ENCODE data around the gene RPS14. TPM values are rescaled to one million over a fixed set of nuclear protein-coding genes. Genes with fewer than 3 reads are reported as not detected.
A peak's percentile ranks its signal among the peaks of the same experiment; 100 is the strongest.

Gene RPS14
- total and polyA plus RNA-seq, 9 of the 15 experiments (the other 6 are each of a cell fraction or from before 2014, with no cell fraction given), result 1,824 to 5,983 (median 3,017) TPM

- Histone ChIP-seq H3K79me2 (ENCODE audit: control insufficient read depth, insufficient read depth, low read length) (peaks cover 48% of the 10 kb centered on the region), H2AFZ (ENCODE audit: low read depth, low read length) (peak overlapping the region; percentile 88), H3K4me1 (replicated peaks in 1 of 2; ENCODE audit: control insufficient read depth in 2 of 2, insufficient read depth in 2 of 2, low read length in 2 of 2) (peaks cover 61 to 82% of the 10 kb centered on the region in 2 experiments), H3K9ac (ENCODE audit: insufficient read depth in 1 of 2, low read depth in 2 of 2, low read length in 2 of 2) (peak overlapping the region; percentile 78 to 97; a peak in 3 of 4 replicates), H3K9me1 (ENCODE audit: control insufficient read depth, insufficient read depth, low read length) (no peaks in the 10 kb centered on the region), H3K4me2 (ENCODE audit: insufficient read depth, low read length) (peak overlapping the region; percentile 78), H3K36me3 (ENCODE audit: control insufficient read depth, insufficient read depth, low read length) (peaks cover 9% of the 10 kb centered on the region; the same call in 1 of the 3 replicates), H3K27ac (ENCODE audit: extremely low read depth, low read depth, low read length) (peak overlapping the region; percentile 87), H3K27me3 (ENCODE audit: control insufficient read depth in 2 of 2, insufficient read depth in 2 of 2, low read length in 2 of 2) (no peaks in the 10 kb centered on the region), H4K20me1 (replicated peaks; ENCODE audit: control insufficient read depth, insufficient read depth, low read length) (peaks cover 3% of the 10 kb centered on the region; the same call in 1 of the 2 replicates), H3K9me3 (replicated peaks; ENCODE audit: control insufficient read depth, insufficient read depth, low read depth, low read length) (no peaks in the 10 kb centered on the region), H3K4me3 (peak overlapping the region; percentile 88)
- in situ Hi-C loops (cut with MboI), result no loop called here
- POLR2A ChIA-PET, result interaction anchor here (0.6 to 1.1 kb wide), 8 partner anchors 14 to 728 kb away, joined by 3 to 5 read pairs (median 4); no protein-coding TSS in a partner anchor
- BruUV-seq (replicated peaks), result no TSS peak
- intact Hi-C loops (cut with micrococcal nuclease), result loop anchor here (5.0 to 10.0 kb wide), 3 partner anchors 36 to 599 kb away; partner anchors contain the start of gene TNIP1
- DNase-seq (ENCODE audit: extremely low read depth in 1 of 4, low spot score in 3 of 4) (peak; percentile 76 to 85 (median 81)), FAIRE-seq (no peak), ATAC-seq (peak; percentile 46)
- under 1% methylated on average over 37 of the region's 90 CpGs for WGBS (ENCODE audit: insufficient coverage, low coverage, missing lambda C conversion rate)
- CTCF ChIA-PET (ENCODE audit: low intra/inter-chr PET ratio), result no interaction called here
- TF ChIP-seq ERF (CRISPR knock-in tag; IDR thresholded peaks at IDR 0.05) (no peak), RB1 (IDR thresholded peaks at IDR 0.05; ENCODE audit: low read depth) (peak; percentile 47; the same call in 1 of the 2 replicates), BHLHE40 (IDR thresholded peaks at IDR 0.05; ENCODE audit: low read length) (0 out of 2 replicates have a peak, but pooled peaks have one; percentile 7), FUS (optimal IDR thresholded peaks at IDR 0.05; ENCODE audit: low read depth, low read length) (peak; percentile 31), STAT5A (IDR thresholded peaks at IDR 0.05; ENCODE audit: borderline replicate concordance, low read length) (no peak), RBFOX2 (IDR thresholded peaks at IDR 0.05; ENCODE audit: low read depth, low read length) (peak; percentile 79)
- TF ChIP-seq, protein P1, sequence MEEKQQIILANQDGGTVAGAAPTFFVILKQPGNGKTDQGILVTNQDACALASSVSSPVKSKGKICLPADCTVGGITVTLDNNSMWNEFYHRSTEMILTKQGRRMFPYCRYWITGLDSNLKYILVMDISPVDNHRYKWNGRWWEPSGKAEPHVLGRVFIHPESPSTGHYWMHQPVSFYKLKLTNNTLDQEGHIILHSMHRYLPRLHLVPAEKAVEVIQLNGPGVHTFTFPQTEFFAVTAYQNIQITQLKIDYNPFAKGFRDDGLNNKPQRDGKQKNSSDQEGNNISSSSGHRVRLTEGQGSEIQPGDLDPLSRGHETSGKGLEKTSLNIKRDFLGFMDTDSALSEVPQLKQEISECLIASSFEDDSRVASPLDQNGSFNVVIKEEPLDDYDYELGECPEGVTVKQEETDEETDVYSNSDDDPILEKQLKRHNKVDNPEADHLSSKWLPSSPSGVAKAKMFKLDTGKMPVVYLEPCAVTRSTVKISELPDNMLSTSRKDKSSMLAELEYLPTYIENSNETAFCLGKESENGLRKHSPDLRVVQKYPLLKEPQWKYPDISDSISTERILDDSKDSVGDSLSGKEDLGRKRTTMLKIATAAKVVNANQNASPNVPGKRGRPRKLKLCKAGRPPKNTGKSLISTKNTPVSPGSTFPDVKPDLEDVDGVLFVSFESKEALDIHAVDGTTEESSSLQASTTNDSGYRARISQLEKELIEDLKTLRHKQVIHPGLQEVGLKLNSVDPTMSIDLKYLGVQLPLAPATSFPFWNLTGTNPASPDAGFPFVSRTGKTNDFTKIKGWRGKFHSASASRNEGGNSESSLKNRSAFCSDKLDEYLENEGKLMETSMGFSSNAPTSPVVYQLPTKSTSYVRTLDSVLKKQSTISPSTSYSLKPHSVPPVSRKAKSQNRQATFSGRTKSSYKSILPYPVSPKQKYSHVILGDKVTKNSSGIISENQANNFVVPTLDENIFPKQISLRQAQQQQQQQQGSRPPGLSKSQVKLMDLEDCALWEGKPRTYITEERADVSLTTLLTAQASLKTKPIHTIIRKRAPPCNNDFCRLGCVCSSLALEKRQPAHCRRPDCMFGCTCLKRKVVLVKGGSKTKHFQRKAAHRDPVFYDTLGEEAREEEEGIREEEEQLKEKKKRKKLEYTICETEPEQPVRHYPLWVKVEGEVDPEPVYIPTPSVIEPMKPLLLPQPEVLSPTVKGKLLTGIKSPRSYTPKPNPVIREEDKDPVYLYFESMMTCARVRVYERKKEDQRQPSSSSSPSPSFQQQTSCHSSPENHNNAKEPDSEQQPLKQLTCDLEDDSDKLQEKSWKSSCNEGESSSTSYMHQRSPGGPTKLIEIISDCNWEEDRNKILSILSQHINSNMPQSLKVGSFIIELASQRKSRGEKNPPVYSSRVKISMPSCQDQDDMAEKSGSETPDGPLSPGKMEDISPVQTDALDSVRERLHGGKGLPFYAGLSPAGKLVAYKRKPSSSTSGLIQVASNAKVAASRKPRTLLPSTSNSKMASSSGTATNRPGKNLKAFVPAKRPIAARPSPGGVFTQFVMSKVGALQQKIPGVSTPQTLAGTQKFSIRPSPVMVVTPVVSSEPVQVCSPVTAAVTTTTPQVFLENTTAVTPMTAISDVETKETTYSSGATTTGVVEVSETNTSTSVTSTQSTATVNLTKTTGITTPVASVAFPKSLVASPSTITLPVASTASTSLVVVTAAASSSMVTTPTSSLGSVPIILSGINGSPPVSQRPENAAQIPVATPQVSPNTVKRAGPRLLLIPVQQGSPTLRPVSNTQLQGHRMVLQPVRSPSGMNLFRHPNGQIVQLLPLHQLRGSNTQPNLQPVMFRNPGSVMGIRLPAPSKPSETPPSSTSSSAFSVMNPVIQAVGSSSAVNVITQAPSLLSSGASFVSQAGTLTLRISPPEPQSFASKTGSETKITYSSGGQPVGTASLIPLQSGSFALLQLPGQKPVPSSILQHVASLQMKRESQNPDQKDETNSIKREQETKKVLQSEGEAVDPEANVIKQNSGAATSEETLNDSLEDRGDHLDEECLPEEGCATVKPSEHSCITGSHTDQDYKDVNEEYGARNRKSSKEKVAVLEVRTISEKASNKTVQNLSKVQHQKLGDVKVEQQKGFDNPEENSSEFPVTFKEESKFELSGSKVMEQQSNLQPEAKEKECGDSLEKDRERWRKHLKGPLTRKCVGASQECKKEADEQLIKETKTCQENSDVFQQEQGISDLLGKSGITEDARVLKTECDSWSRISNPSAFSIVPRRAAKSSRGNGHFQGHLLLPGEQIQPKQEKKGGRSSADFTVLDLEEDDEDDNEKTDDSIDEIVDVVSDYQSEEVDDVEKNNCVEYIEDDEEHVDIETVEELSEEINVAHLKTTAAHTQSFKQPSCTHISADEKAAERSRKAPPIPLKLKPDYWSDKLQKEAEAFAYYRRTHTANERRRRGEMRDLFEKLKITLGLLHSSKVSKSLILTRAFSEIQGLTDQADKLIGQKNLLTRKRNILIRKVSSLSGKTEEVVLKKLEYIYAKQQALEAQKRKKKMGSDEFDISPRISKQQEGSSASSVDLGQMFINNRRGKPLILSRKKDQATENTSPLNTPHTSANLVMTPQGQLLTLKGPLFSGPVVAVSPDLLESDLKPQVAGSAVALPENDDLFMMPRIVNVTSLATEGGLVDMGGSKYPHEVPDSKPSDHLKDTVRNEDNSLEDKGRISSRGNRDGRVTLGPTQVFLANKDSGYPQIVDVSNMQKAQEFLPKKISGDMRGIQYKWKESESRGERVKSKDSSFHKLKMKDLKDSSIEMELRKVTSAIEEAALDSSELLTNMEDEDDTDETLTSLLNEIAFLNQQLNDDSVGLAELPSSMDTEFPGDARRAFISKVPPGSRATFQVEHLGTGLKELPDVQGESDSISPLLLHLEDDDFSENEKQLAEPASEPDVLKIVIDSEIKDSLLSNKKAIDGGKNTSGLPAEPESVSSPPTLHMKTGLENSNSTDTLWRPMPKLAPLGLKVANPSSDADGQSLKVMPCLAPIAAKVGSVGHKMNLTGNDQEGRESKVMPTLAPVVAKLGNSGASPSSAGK (IDR thresholded peaks at IDR 0.05), result peak; percentile 50; the same call in 1 of the 2 replicates
These were observed 36.3 kb upstream of the RPS14 start for GRCh38 chr5:150485693-150486401.
